Adrenal gland (tissue), 12 donors: ENCODE data around the gene LSM11. TPM values are rescaled to one million over a fixed set of nuclear protein-coding genes. Genes with fewer than 3 reads are reported as not detected.

Experiments
- DNase-seq, 7 donors: peaks; one replicate each; pipeline ENCODE4 v3.0.0-alpha.2; 2019 to 2020
- H3K27ac ChIP-seq, 5 donors: fragments of 200-600 bp; sonication (generic) in 4 of 5; 1 replicate in 3 of 5; 2 replicates in 2 of 5; pipeline versions ENCODE4 v1.5.1 to v1.8.0; 2016 to 2020; ENCODE audit warnings: mild to moderate bottlenecking in 1 of 5
- H3K27me3 ChIP-seq: fragments of 200-600 bp; 2 replicates; pipeline ENCODE4 v1.8.0; 2021
- H3K36me3 ChIP-seq, 2 donors: fragments of 200-600 bp; replicated peaks in 1 of 2; 1 replicate in 1 of 2; 2 replicates in 1 of 2; pipeline versions ENCODE4 v1.5.1 to v1.8.0; 2018 to 2022
- H3K4me1 ChIP-seq, 2 donors: fragments of 200-600 bp; replicated peaks in 1 of 2; 1 replicate in 1 of 2; 2 replicates in 1 of 2; pipeline versions ENCODE4 v1.5.1 to v1.8.0; 2018 to 2021
- H3K4me3 ChIP-seq, 4 donors: fragments of 200-600 bp; sonication (generic) in 3 of 4; one replicate each; pipeline ENCODE4 v1.5.1; 2016 to 2018
- H3K9me3 ChIP-seq, 3 donors: fragments of 200-600 bp; sonication (generic) in 1 of 3; replicated peaks in 1 of 3; 1 replicate in 2 of 3; 2 replicates in 1 of 3; pipeline versions ENCODE4 v1.5.1 to v1.8.0; 2016 to 2021
- CTCF ChIP-seq, 6 experiments: fragments of 450-650 bp in 4 of 6; fragments of 200-600 bp in 2 of 6; sonication (generic) in 1 of 6; IDR thresholded peaks; 1 replicate in 5 of 6; 2 replicates in 1 of 6; pipeline versions ENCODE4 v1.5.1 to v1.8.0; 2016 to 2021; ENCODE audit warnings: antibody characterized with exemption in 6 of 6, mild to moderate bottlenecking in 2 of 6, moderate library complexity in 1 of 6
- POLR2A ChIP-seq, 2 donors: fragments of 450-650 bp; IDR thresholded peaks; one replicate each; pipeline ENCODE4 v1.6.1; 2017; ENCODE audit warnings: antibody characterized with exemption in 2 of 2, mild to moderate bottlenecking in 2 of 2, moderate library complexity in 1 of 2
- WGBS, 4 donors: extraction: QIAGEN DNeasy Blood & Tissue Kit in 2 of 4; methylation state at CpG; one replicate each; pipeline versions ENCODE4 v1.1.5 to v1.1.7; 2013 to 2017; 5-methylcytosine and 5-hydroxymethylcytosine counted together
- intact Hi-C, 2 donors: fragments of 100-400 bp; cut with DNase I; formaldehyde crosslinking; loops; one replicate each; pipeline versions ENCODE4 v1.14.1 to v1.15.0; 2022 to 2023
- polyA plus RNA-seq, 3 donors: library from polyadenylated mRNA; stranded (reverse); fragments of 200-250 nt in 2 of 3; fragments of 350-450 nt in 1 of 3; fragmentation: Illumina TruSeq in 1 of 3; extraction: RNeasy Lipid Tissue Mini Kit (QIAGEN cat#74804) in 1 of 3; gene quantifications; one replicate each; pipeline ENCODE4 v1.2.3, GENCODE V29; 2013 to 2014
- total RNA-seq, 9 donors: library from RNA; depleted of rRNA in 4 of 9; stranded (reverse); fragments of >200 nt in 4 of 9; fragments of 120-200 nt in 1 of 9; fragmentation: NEBNext Ultra II Directional in 1 of 9; extraction: Animal tissue kit (Norgen Biotek cat#: 25700) in 1 of 9; gene quantifications; one replicate each; pipeline versions ENCODE4 v1.1.0 to v1.2.4, GENCODE V29; 2013 to 2023
- donor health status: healthy with polysubstance abuse.
- donor health status: Bipolar disorder and iron deficiency.
- donor health status: DM: yes; HTN: yes; CAD: no.
- donor health status: DM: no; HTN: no; CAD: no.
- donor health status: DM: no; HTN: no; CAD: no.
- donor health status: DM: yes; HTN: yes; CAD: no.

LSM11 gene
- total and polyA plus RNA-seq, 12 donors = 1.0 to 28.2 (median 4.3) TPM

- peaks cover 0 to 16% of the 10 kb centered on the region in 2 donors for H3K36me3 ChIP-seq
- TF ChIP-seq POLR2A (IDR thresholded peaks at IDR 0.05) (no peak), CTCF (IDR thresholded peaks at IDR 0.05) (no peak)
- H3K4me1 ChIP-seq = no peaks in the 10 kb centered on the region
- WGBS, 4 donors = 81 to 82% (median 81%) methylated on average over 4 of the region's 4 CpGs
- no peak overlapping the region for H3K27ac ChIP-seq
- H3K27me3 ChIP-seq = no peaks in the 10 kb centered on the region
- intact Hi-C loops = no loop called here
- H3K4me3 ChIP-seq = no peak overlapping the region
- no peaks in the 10 kb centered on the region for H3K9me3 ChIP-seq
- no peak for DNase-seq
Observed at GRCh38 chr5:157793301-157793700, 49.8 kb downstream of the LSM11 start.

GRCh38 chr5:157799578-157799977 is 56.1 kb downstream of the LSM11 start:
- Histone ChIP-seq H3K9me3 (no peaks in the 10 kb centered on the region), H3K36me3 (peaks cover 0 to 12% of the 10 kb centered on the region in 2 donors), H3K27ac (no peak overlapping the region), H3K4me3 (no peak overlapping the region), H3K4me1 (peaks cover 9 to 10% of the 10 kb centered on the region in 2 donors), H3K27me3 (no peaks in the 10 kb centered on the region)
- intact Hi-C loops = no loop called here
- 95 to 100% (median 97%) methylated on average over 1 of the region's 1 CpG for WGBS, 4 donors
- TF ChIP-seq POLR2A (IDR thresholded peaks at IDR 0.05) = no peak
- TF ChIP-seq CTCF (IDR thresholded peaks at IDR 0.05) = no peak
- DNase-seq = no peak

DNA sequence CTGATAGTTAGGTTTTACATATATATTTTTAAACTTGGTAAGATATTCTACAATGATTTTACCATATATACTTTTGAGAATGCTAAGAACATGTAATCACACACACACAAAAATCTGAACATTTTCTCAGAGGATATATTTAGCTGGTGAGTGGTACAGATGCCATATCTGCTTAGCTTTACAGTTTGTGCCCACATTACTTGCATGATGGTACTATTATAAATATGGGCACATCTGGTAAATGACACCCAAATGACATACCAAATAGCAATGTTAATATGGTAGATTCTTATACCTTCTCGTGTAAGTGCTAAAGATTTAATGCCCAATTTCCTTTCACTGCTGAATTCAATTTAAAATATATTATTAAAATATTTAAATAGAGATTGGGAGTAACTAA is 56.6 kb downstream of the LSM11 start:
- Histone ChIP-seq H3K27ac (no peak overlapping the region), H3K9me3 (no peaks in the 10 kb centered on the region), H3K4me3 (no peak overlapping the region), H3K4me1 (peaks cover 9 to 10% of the 10 kb centered on the region in 2 donors), H3K36me3 (peaks cover 0 to 15% of the 10 kb centered on the region in 2 donors), H3K27me3 (no peaks in the 10 kb centered on the region)
- WGBS, 4 donors = 83 to 92% (median 90%) methylated on average over 1 of the region's 1 CpG
- TF ChIP-seq POLR2A (IDR thresholded peaks at IDR 0.05) = no peak
- TF ChIP-seq CTCF (IDR thresholded peaks at IDR 0.05) = no peak
- DNase-seq = no peak
- intact Hi-C loops = no loop called here

DNA sequence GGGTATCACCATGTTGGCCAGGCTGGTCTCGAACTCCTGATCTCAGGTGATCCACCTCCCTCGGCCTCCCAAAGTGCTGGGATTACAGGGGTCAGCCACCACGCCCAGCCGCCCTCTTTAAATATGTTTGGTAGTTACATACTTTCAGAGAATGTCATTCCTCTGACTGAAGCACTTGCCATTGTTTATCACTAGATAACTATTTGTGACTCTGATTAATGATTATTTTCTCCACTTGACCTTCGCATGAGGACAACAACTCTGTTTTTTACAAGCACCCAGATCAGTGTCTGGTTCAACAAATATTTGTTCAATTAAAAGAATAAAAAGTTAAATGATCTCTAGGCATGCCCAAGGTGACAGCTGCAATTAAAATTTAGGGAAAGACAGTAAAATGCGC is 59.2 kb downstream of the LSM11 start:
- no peak overlapping the region for H3K27ac ChIP-seq
- no peak overlapping the region for H3K4me3 ChIP-seq
- no peaks in the 10 kb centered on the region for H3K9me3 ChIP-seq
- peaks cover 0 to 28% of the 10 kb centered on the region in 2 donors for H3K36me3 ChIP-seq
- H3K4me1 ChIP-seq = peaks cover 9 to 10% of the 10 kb centered on the region in 2 donors
- H3K27me3 ChIP-seq = no peaks in the 10 kb centered on the region
- 71 to 80% (median 78%) methylated on average over 6 of the region's 6 CpGs for WGBS, 4 donors
- no peak for DNase-seq
- TF ChIP-seq CTCF (IDR thresholded peaks at IDR 0.05) = no peak
- TF ChIP-seq POLR2A (IDR thresholded peaks at IDR 0.05) = no peak
- intact Hi-C loops = no loop called here
